ENCODE measurements around the gene GIPC3.

Gene GIPC3

DNA sequence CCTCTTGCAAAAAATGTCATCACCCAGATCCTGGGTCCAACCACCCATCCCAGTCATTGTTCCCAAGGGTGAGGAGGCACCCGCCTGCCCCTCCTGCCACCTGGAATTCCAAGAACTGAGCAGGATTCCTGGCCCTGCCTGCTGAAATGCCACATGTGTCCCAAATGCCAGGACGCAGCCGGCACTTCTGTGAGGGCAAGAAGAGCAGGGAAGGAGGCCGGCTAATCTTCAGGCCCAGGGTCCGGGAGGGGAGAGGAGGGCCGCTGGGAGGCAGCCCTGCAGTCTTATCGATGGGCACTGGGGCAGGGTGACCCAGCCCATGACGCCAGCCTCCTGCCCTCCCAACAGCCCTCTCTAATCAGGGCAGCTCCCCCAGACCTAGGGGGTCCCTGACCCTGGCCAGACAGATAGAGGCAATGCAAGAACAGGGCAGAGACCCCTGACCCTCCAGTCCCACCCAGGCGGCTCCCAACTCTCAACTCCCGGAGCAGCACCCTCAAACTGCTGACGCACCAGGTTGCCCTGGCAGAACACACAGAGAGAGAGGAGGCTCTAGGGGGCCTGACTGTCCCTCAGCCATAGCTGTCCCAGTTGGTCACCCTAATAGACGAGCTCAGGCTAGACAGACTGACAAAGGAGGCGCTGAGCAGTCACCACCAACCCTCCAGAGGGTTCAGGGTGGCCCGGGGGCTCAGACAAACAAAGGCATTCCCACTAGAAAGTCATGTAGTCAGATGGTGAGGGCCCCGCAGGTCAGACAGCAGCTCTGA is 29.4 kb upstream of the GIPC3 start:
- H3K27ac Mint-ChIP-seq: no peak overlapping the region
- no peaks in the 10 kb centered on the region for H3K27me3 Mint-ChIP-seq (ENCODE audit: low read depth)
- H3K36me3 Mint-ChIP-seq (ENCODE audit: low read depth): no peaks in the 10 kb centered on the region
- peak overlapping the region; percentile 96 to 99 (median 97) for H3K4me3 Mint-ChIP-seq
- TF ChIP-seq, protein P1, sequence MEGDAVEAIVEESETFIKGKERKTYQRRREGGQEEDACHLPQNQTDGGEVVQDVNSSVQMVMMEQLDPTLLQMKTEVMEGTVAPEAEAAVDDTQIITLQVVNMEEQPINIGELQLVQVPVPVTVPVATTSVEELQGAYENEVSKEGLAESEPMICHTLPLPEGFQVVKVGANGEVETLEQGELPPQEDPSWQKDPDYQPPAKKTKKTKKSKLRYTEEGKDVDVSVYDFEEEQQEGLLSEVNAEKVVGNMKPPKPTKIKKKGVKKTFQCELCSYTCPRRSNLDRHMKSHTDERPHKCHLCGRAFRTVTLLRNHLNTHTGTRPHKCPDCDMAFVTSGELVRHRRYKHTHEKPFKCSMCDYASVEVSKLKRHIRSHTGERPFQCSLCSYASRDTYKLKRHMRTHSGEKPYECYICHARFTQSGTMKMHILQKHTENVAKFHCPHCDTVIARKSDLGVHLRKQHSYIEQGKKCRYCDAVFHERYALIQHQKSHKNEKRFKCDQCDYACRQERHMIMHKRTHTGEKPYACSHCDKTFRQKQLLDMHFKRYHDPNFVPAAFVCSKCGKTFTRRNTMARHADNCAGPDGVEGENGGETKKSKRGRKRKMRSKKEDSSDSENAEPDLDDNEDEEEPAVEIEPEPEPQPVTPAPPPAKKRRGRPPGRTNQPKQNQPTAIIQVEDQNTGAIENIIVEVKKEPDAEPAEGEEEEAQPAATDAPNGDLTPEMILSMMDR (IDR thresholded peaks at IDR 0.05; ENCODE audit: unreplicated experiment in 3 of 3): no peak
- no peaks in the 10 kb centered on the region for H3K9me3 Mint-ChIP-seq
- peaks cover 25% of the 10 kb centered on the region for H3K4me1 Mint-ChIP-seq

DNA sequence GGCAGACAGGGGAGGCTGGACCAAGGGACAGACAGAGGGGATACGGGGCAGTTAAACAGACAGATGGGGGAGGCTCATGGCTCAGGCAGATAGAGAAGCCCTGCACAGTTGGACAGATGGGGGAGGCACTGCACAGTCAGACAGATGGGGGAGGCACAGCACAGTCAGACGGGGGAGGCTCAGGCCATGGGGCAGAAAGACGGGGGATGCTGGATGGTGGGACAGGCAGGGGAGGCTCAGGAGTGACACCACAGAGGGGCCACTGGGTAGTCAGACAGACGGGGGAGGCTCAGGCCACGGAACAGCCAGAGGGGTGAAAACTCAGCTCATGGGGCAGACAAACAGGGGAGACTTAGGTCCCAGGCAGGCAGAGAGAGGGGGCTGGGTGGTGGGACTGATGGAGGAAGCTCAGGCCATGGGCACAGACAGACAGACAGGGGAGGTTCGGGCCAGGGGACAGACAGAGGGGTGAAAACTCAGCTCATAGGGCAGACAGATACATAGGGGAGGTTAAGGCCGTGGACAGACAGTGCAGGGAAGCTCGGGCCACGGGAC is 28.8 kb upstream of the GIPC3 start:
- Mint-ChIP-seq H3K9me3 (no peaks in the 10 kb centered on the region), H3K27ac (peak overlapping the region in 1 of 3 experiments; percentile 82), H3K36me3 (ENCODE audit: low read depth) (no peaks in the 10 kb centered on the region), H3K4me3 (peak overlapping the region; percentile 96 to 99 (median 97)), H3K4me1 (peaks cover 25% of the 10 kb centered on the region), H3K27me3 (ENCODE audit: low read depth) (no peaks in the 10 kb centered on the region)
- TF ChIP-seq, protein P1 (IDR thresholded peaks at IDR 0.05; ENCODE audit: unreplicated experiment in 3 of 3): no peak

DNA sequence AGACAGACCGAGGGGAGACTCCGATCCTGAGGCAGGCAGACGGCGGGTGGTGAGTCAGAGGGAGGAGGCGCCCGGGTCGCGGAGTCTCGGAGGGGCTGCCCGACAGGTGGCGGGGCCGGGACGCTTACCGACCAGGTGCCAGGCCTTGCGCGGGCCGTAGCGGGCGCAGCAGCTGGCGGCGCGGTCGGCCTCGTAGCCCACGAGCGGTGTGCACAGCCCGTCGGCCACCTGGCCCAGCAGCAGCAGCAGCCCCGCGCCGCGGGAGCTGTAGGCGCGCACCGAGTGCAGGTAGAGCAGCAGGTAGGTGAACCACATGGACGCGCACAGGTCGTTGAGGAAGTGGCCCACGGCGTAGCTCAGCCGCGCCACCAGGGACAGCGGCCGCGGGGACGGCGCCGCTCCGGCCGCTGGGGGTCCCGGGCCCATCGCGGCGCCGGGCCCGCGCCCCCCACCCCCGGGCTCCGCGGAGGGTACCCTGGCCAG is 28.3 kb upstream of the GIPC3 start:
- H3K4me3 Mint-ChIP-seq: peak overlapping the region; percentile 96 to 99 (median 97)
- H3K36me3 Mint-ChIP-seq (ENCODE audit: low read depth): no peaks in the 10 kb centered on the region
- no peaks in the 10 kb centered on the region for H3K9me3 Mint-ChIP-seq
- peak overlapping the region in 1 of 3 experiments; percentile 82 for H3K27ac Mint-ChIP-seq
- peaks cover 25% of the 10 kb centered on the region for H3K4me1 Mint-ChIP-seq
- TF ChIP-seq, protein P1 (IDR thresholded peaks at IDR 0.05; ENCODE audit: unreplicated experiment in 3 of 3): no peak
- no peaks in the 10 kb centered on the region for H3K27me3 Mint-ChIP-seq (ENCODE audit: low read depth)

DNA sequence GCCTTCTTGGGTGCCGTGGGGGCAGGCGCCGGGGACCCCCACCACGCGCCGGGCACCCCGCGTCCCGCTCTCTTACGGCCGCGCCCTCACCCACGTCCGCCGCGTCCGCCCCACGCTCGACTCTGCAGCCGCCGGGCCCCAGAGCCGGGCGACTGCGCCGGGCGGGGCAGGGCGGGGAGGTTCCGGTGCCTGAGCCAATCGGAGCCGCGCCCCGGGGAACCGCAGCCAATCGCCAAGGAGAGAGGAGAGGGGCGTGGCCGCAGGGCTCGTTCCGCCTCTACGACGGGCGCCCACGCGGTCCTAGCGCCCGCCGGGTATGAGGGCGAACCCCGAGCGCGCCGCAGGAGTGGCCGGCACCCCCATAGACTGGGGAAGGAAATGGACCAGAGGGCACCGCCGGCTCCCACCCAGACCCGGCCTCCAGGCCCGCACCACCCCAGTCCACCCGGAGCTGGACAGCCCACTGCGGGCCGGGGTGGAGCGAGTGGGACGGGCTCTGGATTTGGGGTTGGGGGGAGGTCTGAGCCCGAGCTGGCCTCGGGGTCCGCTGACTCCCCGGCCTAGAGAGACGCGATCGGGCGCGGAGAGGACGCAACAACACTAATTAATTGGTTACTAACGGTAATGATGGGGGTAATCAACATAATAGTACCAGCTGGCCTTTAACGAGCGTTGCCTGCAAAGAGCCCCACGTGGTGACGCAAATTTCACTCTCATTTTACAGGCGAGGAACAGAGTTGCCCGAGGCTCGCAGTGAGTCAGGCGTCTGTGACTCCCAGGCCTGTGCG is 27.6 kb upstream of the GIPC3 start, which contains the start of gene MFSD12:
Gene MFSD12, minus strand, starts transcription at position 126 of the 788 bp plus-strand sequence. CDS start 183 bp downstream, outside the sequence.
- Mint-ChIP-seq H3K9me3 (no peaks in the 10 kb centered on the region), H3K27ac (peak within 1 kb of the TSS; percentile 44 to 82 (median 66)), H3K36me3 (ENCODE audit: low read depth) (no peaks in the 10 kb centered on the region), H3K4me3 (peak within 1 kb of the TSS; percentile 96 to 99 (median 97)), H3K27me3 (ENCODE audit: low read depth) (no peaks in the 10 kb centered on the region), H3K4me1 (peaks cover 25% of the 10 kb centered on the region)
- TF ChIP-seq, protein P1 (IDR thresholded peaks at IDR 0.05; ENCODE audit: unreplicated experiment in 3 of 3): no peak

DNA sequence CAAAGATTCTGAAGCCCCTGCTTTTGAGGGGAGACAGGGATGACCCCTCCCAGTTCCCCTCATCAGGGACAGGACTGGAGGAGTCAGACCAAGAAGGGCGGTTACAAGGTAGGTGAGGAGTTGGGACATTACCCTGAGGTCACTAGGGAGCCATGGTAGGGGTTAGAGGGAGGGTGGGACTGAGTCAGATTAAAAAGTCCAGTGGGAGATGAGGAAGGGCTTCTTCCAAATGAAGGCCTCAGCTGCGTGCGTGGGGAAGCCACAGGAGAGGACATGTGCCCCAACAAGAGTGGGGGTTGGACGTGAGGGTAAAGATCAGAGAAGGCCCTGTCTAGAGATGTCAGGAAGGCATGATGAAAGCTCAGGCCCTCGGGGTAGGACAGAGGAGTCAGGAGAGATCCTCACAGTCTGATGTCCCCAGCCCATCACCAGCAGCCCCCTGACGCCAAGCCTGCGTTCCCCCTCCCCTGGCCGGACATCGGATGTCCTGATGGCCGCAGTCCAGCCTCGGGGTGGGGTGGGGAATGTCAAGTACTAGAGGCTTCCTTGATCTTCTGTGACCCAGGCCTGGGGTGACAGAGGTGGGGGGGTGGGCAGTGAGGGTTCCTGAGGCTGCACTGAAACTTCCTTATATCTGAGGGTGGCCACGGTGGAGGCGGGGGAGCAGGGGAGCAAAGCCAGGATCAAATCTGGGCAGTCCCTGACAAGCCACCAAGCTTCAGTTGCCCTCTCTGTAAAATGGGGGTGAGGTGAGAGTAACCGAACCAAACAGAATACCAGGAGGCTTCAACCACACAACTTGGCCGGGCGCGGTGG is 21.4 kb upstream of the GIPC3 start:
- Mint-ChIP-seq H3K9me3 (no peaks in the 10 kb centered on the region), H3K4me3 (no peak overlapping the region), H3K36me3 (ENCODE audit: low read depth) (no peaks in the 10 kb centered on the region), H3K27me3 (ENCODE audit: low read depth) (no peaks in the 10 kb centered on the region), H3K4me1 (no peaks in the 10 kb centered on the region), H3K27ac (no peak overlapping the region)
- TF ChIP-seq, protein P1 (IDR thresholded peaks at IDR 0.05; ENCODE audit: unreplicated experiment in 3 of 3): no peak

Data from nephron (organoid).